HEK293 (cell line): ENCODE data around the gene PTCRA.

Experiments
- CTCF ChIA-PET: fragments of 350-600 bp; formaldehyde crosslinking; extraction: SDS; loops from one replicate; lab custom pipeline; 2021; ENCODE audit warnings: antibody characterized with exemption; lab: Yijun Ruan, JAX
- POLR2A ChIA-PET: fragments of 300-600 bp; formaldehyde crosslinking; extraction: SDS; loops from one replicate; lab custom pipeline; 2020; ENCODE audit warnings: antibody characterized with exemption, inconsistent platforms; lab: Yijun Ruan, JAX
- H3K27ac ChIP-seq: fragments of 200-500 bp; sonication (Bioruptor generic); 2 replicates; pipeline ENCODE4 v1.5.1; 2014; ENCODE audit warnings: low read depth, low read length, control low read depth, inconsistent platforms; ENCODE audit errors: extremely low read depth
- H3K36me3 ChIP-seq, 2 experiments: fragments of 200-500 bp in 1 of 2; sonication (Bioruptor generic) in 1 of 2; 1 replicate in 1 of 2; 2 replicates in 1 of 2; pipeline ENCODE4 v1.5.1; 2014 to 2017; ENCODE audit warnings: inconsistent platforms in 2 of 2, low read length in 2 of 2; ENCODE audit not compliant: control insufficient read depth in 2 of 2, insufficient read depth in 1 of 2
- H3K4me1 ChIP-seq: fragments of 200-500 bp; sonication (Bioruptor generic); 2 replicates; pipeline ENCODE4 v1.5.1; 2014; ENCODE audit warnings: mild to moderate bottlenecking, low read length, inconsistent platforms; ENCODE audit not compliant: control insufficient read depth, insufficient read depth
- H3K4me3 ChIP-seq: 2 replicates; pipeline ENCODE4 v1.5.1; 2011; ENCODE audit warnings: low read depth, mild to moderate bottlenecking, control low read depth, low read length, moderate library complexity
- H3K9me3 ChIP-seq: fragments of 200-500 bp; sonication (Bioruptor generic); 2 replicates; pipeline ENCODE4 v1.5.1; 2014; ENCODE audit warnings: low read depth, low read length, inconsistent platforms; ENCODE audit not compliant: control insufficient read depth, insufficient read depth
- CTCF ChIP-seq: fragments of 450-650 bp; formaldehyde crosslinking; IDR thresholded peaks from 2 replicates; pipeline ENCODE4 v1.5.1; 2016; ENCODE audit warnings: missing biosample characterization, missing genetic modification characterization
- GFI1B ChIP-seq: fragments of 450-650 bp; formaldehyde crosslinking; IDR thresholded peaks from 2 replicates; pipeline ENCODE4 v1.5.1; 2016; ENCODE audit warnings: missing biosample characterization, missing genetic modification characterization
- GLI2 ChIP-seq: fragments of 450-650 bp; formaldehyde crosslinking; IDR thresholded peaks from 2 replicates; pipeline ENCODE4; 2017; ENCODE audit warnings: missing biosample characterization, missing genetic modification characterization, low read depth, borderline replicate concordance
- GLIS2 ChIP-seq: fragments of 450-650 bp; formaldehyde crosslinking; IDR thresholded peaks from 2 replicates; pipeline ENCODE4 v1.5.1; 2016; ENCODE audit warnings: missing biosample characterization, missing genetic modification characterization
- PATZ1 ChIP-seq: fragments of 450-650 bp; formaldehyde crosslinking; IDR thresholded peaks from 2 replicates; pipeline ENCODE4 v1.5.1; 2016; ENCODE audit warnings: missing biosample characterization, missing genetic modification characterization
- PRDM1 ChIP-seq: fragments of 450-650 bp; formaldehyde crosslinking; IDR thresholded peaks from 2 replicates; pipeline ENCODE4; 2016; ENCODE audit warnings: missing biosample characterization, missing genetic modification characterization
- SCRT2 ChIP-seq: fragments of 450-650 bp; formaldehyde crosslinking; IDR thresholded peaks from 2 replicates; pipeline ENCODE4 v1.5.1; 2016; ENCODE audit warnings: missing biosample characterization, missing genetic modification characterization
- ZEB2 ChIP-seq: fragments of 450-650 bp; formaldehyde crosslinking; IDR thresholded peaks from 2 replicates; pipeline ENCODE4 v1.5.1; 2016; ENCODE audit warnings: missing biosample characterization, missing genetic modification characterization
- ZFHX2 ChIP-seq: fragments of 450-650 bp; formaldehyde crosslinking; conservative IDR thresholded peaks from 2 replicates; pipeline ENCODE4 v1.5.1; 2016; ENCODE audit warnings: missing biosample characterization, missing genetic modification characterization
- ZNF292 ChIP-seq: fragments of 450-650 bp; formaldehyde crosslinking; IDR thresholded peaks from 2 replicates; pipeline ENCODE4 v1.5.1; 2016; ENCODE audit warnings: low read depth, missing biosample characterization, missing genetic modification characterization, borderline replicate concordance
- ZNF311 ChIP-seq: fragments of 450-650 bp; formaldehyde crosslinking; IDR thresholded peaks from 2 replicates; pipeline ENCODE4 v1.5.1; 2017; ENCODE audit warnings: missing biosample characterization, missing genetic modification characterization, borderline replicate concordance
- ZNF37A ChIP-seq: fragments of 450-650 bp; IDR thresholded peaks from 2 replicates; pipeline ENCODE4 v1.5.1; 2018; ENCODE audit warnings: missing biosample characterization, missing genetic modification characterization
- ZNF416 ChIP-seq: fragments of 450-650 bp; formaldehyde crosslinking; IDR thresholded peaks from 2 replicates; pipeline ENCODE4 v1.5.1; 2016; ENCODE audit warnings: missing biosample characterization, missing genetic modification characterization
- ZNF433 ChIP-seq: fragments of 450-650 bp; formaldehyde crosslinking; IDR thresholded peaks from 2 replicates; pipeline ENCODE4 v1.5.1; 2016; ENCODE audit warnings: missing biosample characterization, missing genetic modification characterization, low read depth
- ZNF518A ChIP-seq: fragments of 450-650 bp; formaldehyde crosslinking; conservative IDR thresholded peaks from 2 replicates; pipeline ENCODE4 v1.5.1; 2016; ENCODE audit warnings: low read depth, missing biosample characterization, missing genetic modification characterization
- ZNF548 ChIP-seq: fragments of 450-650 bp; formaldehyde crosslinking; IDR thresholded peaks from 2 replicates; pipeline ENCODE4 v1.5.1; 2016; ENCODE audit warnings: missing biosample characterization, missing genetic modification characterization
- ZNF558 ChIP-seq: fragments of 450-650 bp; formaldehyde crosslinking; IDR thresholded peaks from 2 replicates; pipeline ENCODE4 v1.5.1; 2016; ENCODE audit warnings: missing biosample characterization, missing genetic modification characterization
- ZNF654 ChIP-seq: fragments of 450-650 bp; formaldehyde crosslinking; IDR thresholded peaks from 2 replicates; pipeline ENCODE4 v1.5.1; 2016; ENCODE audit warnings: low read depth, missing biosample characterization, missing genetic modification characterization
- ZNF843 ChIP-seq: fragments of 450-650 bp; formaldehyde crosslinking; IDR thresholded peaks from 2 replicates; pipeline ENCODE4 v1.5.1; 2016; ENCODE audit warnings: missing biosample characterization, missing genetic modification characterization
- ZSCAN5A ChIP-seq: fragments of 450-650 bp; formaldehyde crosslinking; IDR thresholded peaks from 2 replicates; pipeline ENCODE4 v1.5.1; 2016; ENCODE audit warnings: missing biosample characterization, missing genetic modification characterization

Gene PTCRA

GRCh38 chr6:42889815-42890214, 26.0 kb upstream of the PTCRA start:
- H3K4me3 ChIP-seq = peak overlapping the region; percentile 66
- no peaks in the 10 kb centered on the region for H3K9me3 ChIP-seq
- no peaks in the 10 kb centered on the region for H3K4me1 ChIP-seq
- ChIA-PET CTCF (interaction anchor here (0.5 to 3.5 kb wide), 5 partner anchors 11 to 363 kb away, joined by 3 to 31 read pairs (median 3); partner anchors contain the start of gene RPL7L1), POLR2A (interaction anchor here (0.9 to 5.5 kb wide), 8 partner anchors 10 to 480 kb away, joined by 3 to 87 read pairs (median 6); partner anchors contain the start of genes BICRAL, RPL7L1, TBCC and UBR2)
- peaks cover 10 to 34% of the 10 kb centered on the region in 2 experiments for H3K36me3 ChIP-seq
- peak; percentile 77 for TF ChIP-seq SCRT2 (tag by site-specific recombination)
- TF ChIP-seq ZNF433 (tag by site-specific recombination) = 0 out of 2 replicates have a peak, but pooled peaks have one; percentile 29
- peak; percentile 32; the same call in 1 of the 2 replicates for TF ChIP-seq PRDM1 (tag by site-specific recombination)
- TF ChIP-seq ZNF518A (tag by site-specific recombination) = no peak
- H3K27ac ChIP-seq = peak overlapping the region; percentile 94

- CTCF ChIA-PET = interaction anchor here (0.6 to 3.5 kb wide), 7 partner anchors 9 to 320 kb away, joined by 3 to 31 read pairs (median 4); partner anchors contain the start of genes CNPY3 and RPL7L1
- Histone ChIP-seq H3K36me3 (peaks cover 2 to 27% of the 10 kb centered on the region in 2 experiments), H3K9me3 (no peaks in the 10 kb centered on the region), H3K27ac (peak overlapping the region; percentile 94), H3K4me3 (peak overlapping the region; percentile 66), H3K4me1 (no peaks in the 10 kb centered on the region)
- POLR2A ChIA-PET = interaction anchor here (0.5 to 5.5 kb wide), 28 partner anchors 10 to 739 kb away, joined by 3 to 87 read pairs (median 4); partner anchors contain the start of genes BICRAL, CNPY3, KLC4 and KLHDC3
- TF ChIP-seq PRDM1 (tag by site-specific recombination) (0 out of 2 replicates have a peak, but pooled peaks have one; percentile 28), ZNF292 (tag by site-specific recombination) (no peak), PATZ1 (tag by site-specific recombination) (peak; percentile 48; the same call in 1 of the 2 replicates), GLI2 (no peak), ZNF311 (tag by site-specific recombination) (no peak), ZNF843 (tag by site-specific recombination) (peak; percentile 85), ZFHX2 (no peak), ZEB2 (tag by site-specific recombination) (peak; percentile 98), ZNF37A (tag by site-specific recombination) (no peak), ZNF654 (tag by site-specific recombination) (no peak), ZSCAN5A (tag by site-specific recombination) (peak; percentile 95), GFI1B (tag by site-specific recombination) (peak; percentile 44; the same call in 1 of the 2 replicates), GLIS2 (tag by site-specific recombination) (peak; percentile 93), CTCF (tag by site-specific recombination) (peak; percentile 51; the same call in 1 of the 2 replicates), ZNF416 (no peak), ZNF548 (no peak), ZNF558 (tag by site-specific recombination) (no peak)
Measured at GRCh38 chr6:42890311-42891198, 25.3 kb upstream of the PTCRA start.
